K562 (cell line): Measurements from ENCODE around the gene IRF8. TPM values are rescaled to one million over a fixed set of nuclear protein-coding genes. Genes with fewer than 3 reads are reported as not detected.

ENCODE experiments used
- ATAC-seq: fragments of 200-7000 bp; cut with Tn5 transposase; 3 replicates; pipeline ENCODE4 v1.9.1; 2020; ENCODE audit warnings: moderate library complexity
- BruUV-seq: library from RNA; stranded (reverse); fragments of 400-500 nt; replicated peaks from 2 replicates; lab custom pipeline; 2021; lab: Mats Ljungman, UMichigan
- CTCF ChIA-PET: fragments of 300-600 bp; formaldehyde crosslinking; extraction: SDS; loops from one replicate; lab custom pipeline; 2021; ENCODE audit warnings: low intra/inter-chr PET ratio; lab: Yijun Ruan, JAX
- POLR2A ChIA-PET: fragments of 300-600, 350-650 bp; sonication (Branson Sonifier 250); formaldehyde crosslinking; extraction: SDS; loops from one replicate; lab custom pipeline; 2021; ENCODE audit warnings: antibody characterized with exemption, inconsistent platforms; lab: Yijun Ruan, JAX
- DNase-seq, 4 experiments: peaks; one replicate each; pipeline versions ENCODE4 v3.0.0 to v3.0.0-alpha.2; 2011 to 2018; ENCODE audit warnings: low spot score in 3 of 4, mixed read lengths in 3 of 4; ENCODE audit errors: extremely low read depth in 1 of 4
- FAIRE-seq: peaks from 2 replicates; lab custom pipeline; 2011; peaks lifted over from hg19 to GRCh38; lab: Jason Lieb, UNC
- H2AFZ ChIP-seq: 2 replicates; pipeline ENCODE4 v1.6.0; 2011; ENCODE audit warnings: low read depth, low read length, control low read depth, inconsistent platforms
- H3K27ac ChIP-seq: fragments of 200-600 bp; 3 replicates; pipeline ENCODE4 v1.8.0; 2011; ENCODE audit warnings: low read depth, mild to moderate bottlenecking, control low read depth, inconsistent platforms, low read length, moderate library complexity, mixed read lengths; ENCODE audit errors: extremely low read depth
- H3K27me3 ChIP-seq, 2 experiments: fragments of 300-600 bp in 1 of 2; 2 replicates in 1 of 2; 3 replicates in 1 of 2; pipeline versions ENCODE4 v1.6.0 to v1.8.0; 2011; ENCODE audit warnings: inconsistent platforms in 2 of 2, low read length in 2 of 2, mild to moderate bottlenecking in 1 of 2, mixed read lengths in 1 of 2, moderate library complexity in 1 of 2; ENCODE audit not compliant: control insufficient read depth in 2 of 2, insufficient read depth in 2 of 2
- H3K36me3 ChIP-seq: fragments of 300-600 bp; 3 replicates; pipeline ENCODE4 v1.8.0; 2011; ENCODE audit warnings: mild to moderate bottlenecking, low read length, inconsistent platforms; ENCODE audit not compliant: control insufficient read depth, insufficient read depth
- H3K4me1 ChIP-seq, 2 experiments: fragments of 200-600 bp in 1 of 2; replicated peaks in 1 of 2; 2 replicates in 1 of 2; 3 replicates in 1 of 2; pipeline versions ENCODE4 v1.5.1 to v1.8.0; 2011; ENCODE audit warnings: inconsistent platforms in 2 of 2, low read length in 2 of 2, mild to moderate bottlenecking in 1 of 2, mixed read lengths in 1 of 2, moderate library complexity in 1 of 2; ENCODE audit not compliant: control insufficient read depth in 2 of 2, insufficient read depth in 2 of 2
- H3K4me2 ChIP-seq: 2 replicates; pipeline ENCODE4 v1.6.1; 2011; ENCODE audit warnings: low read length, control low read depth, inconsistent platforms, mixed read lengths; ENCODE audit not compliant: insufficient read depth
- H3K4me3 ChIP-seq: fragments of 200-600 bp; sonication (generic), shearing (Covaris generic); 2 replicates; pipeline ENCODE4 v1.5.1; 2016; ENCODE audit warnings: control low read depth, inconsistent platforms
- H3K79me2 ChIP-seq: fragments of 200-600 bp; 3 replicates; pipeline ENCODE4 v1.8.0; 2011; ENCODE audit warnings: low read length, inconsistent platforms; ENCODE audit not compliant: control insufficient read depth, insufficient read depth
- H3K9ac ChIP-seq, 2 experiments: 2 replicates each; pipeline versions ENCODE4 v1.6.0 to v1.6.1; 2011; ENCODE audit warnings: low read depth in 2 of 2, low read length in 2 of 2, control low read depth in 1 of 2, inconsistent platforms in 1 of 2, mild to moderate bottlenecking in 1 of 2, mixed read lengths in 1 of 2; ENCODE audit not compliant: insufficient read depth in 1 of 2
- H3K9me1 ChIP-seq: one replicate; pipeline ENCODE4 v1.6.0; 2011; ENCODE audit warnings: inconsistent platforms, mild to moderate bottlenecking, low read length, moderate library complexity; ENCODE audit not compliant: control insufficient read depth, insufficient read depth
- H3K9me3 ChIP-seq: replicated peaks from 2 replicates; pipeline ENCODE4 v1.5.1; 2011; ENCODE audit warnings: low read depth, low read length, inconsistent platforms; ENCODE audit not compliant: control insufficient read depth, insufficient read depth
- H4K20me1 ChIP-seq: replicated peaks from 2 replicates; pipeline ENCODE4 v1.6.1; 2011; ENCODE audit warnings: low read length, inconsistent platforms, mixed read lengths; ENCODE audit not compliant: control insufficient read depth, insufficient read depth
- FOXA3 ChIP-seq, 2 experiments: fragments of 450-650 bp in 1 of 2; sonication (generic) in 1 of 2; formaldehyde crosslinking; IDR thresholded peaks in 1 of 2; conservative IDR thresholded peaks in 1 of 2; 2 replicates each; pipeline versions ENCODE4 v1.4.0 to v1.8.0; 2020 to 2022; ENCODE audit warnings: mild to moderate bottlenecking in 2 of 2, missing genetic modification reagents in 1 of 2
- PHB ChIP-seq: fragments of 250-450 bp; sonication (Bioruptor Pico); IDR thresholded peaks from 2 replicates; pipeline ENCODE4 v1.5.0; 2021
- PTTG1 ChIP-seq: fragments of 450-650 bp; IDR thresholded peaks from 2 replicates; pipeline ENCODE4 v1.6.1; 2016; ENCODE audit warnings: low read depth, mild to moderate bottlenecking, missing genetic modification characterization, missing compliant biosample characterization
- SAP30 ChIP-seq: fragments of 200-600 bp; sonication (generic); IDR thresholded peaks from 2 replicates; pipeline ENCODE4 v1.6.1; 2012; ENCODE audit warnings: borderline replicate concordance, low read depth, mild to moderate bottlenecking, moderate library complexity, low read length, control low read depth, inconsistent platforms; ENCODE audit not compliant: insufficient read depth, poor library complexity, severe bottlenecking
- SMAD2 ChIP-seq: fragments of 150-350 bp; IDR thresholded peaks from 2 replicates; pipeline ENCODE4 v1.6.1; 2014; ENCODE audit warnings: low read depth, mild to moderate bottlenecking, low read length
- SUPT5H ChIP-seq: fragments of 450-650 bp; IDR thresholded peaks from 2 replicates; pipeline ENCODE4 v1.6.1; 2016
- ZKSCAN3 ChIP-seq: fragments of 250-450 bp; sonication (Bioruptor Pico); IDR thresholded peaks from 2 replicates; pipeline ENCODE4 v1.4.0; 2020
- WGBS: fragments of 100-300 bp; shearing (Covaris generic); methylation state at CpG from one replicate; pipeline ENCODE4 v1.1.6; 2016; ENCODE audit warnings: low coverage, mixed read lengths; ENCODE audit not compliant: insufficient coverage; ENCODE audit errors: missing lambda C conversion rate; 5-methylcytosine and 5-hydroxymethylcytosine counted together
- in situ Hi-C: fragments of 300-500 bp; cut with MboI; formaldehyde crosslinking; loops from 4 replicates; pipeline ENCODE4 v1.15.0; 2018; ENCODE audit warnings: inconsistent platforms, mixed read lengths
- intact Hi-C: fragments of 100-400 bp; cut with micrococcal nuclease; formaldehyde crosslinking; loops from 2 replicates; pipeline ENCODE4 v1.14.2; 2022
- polyA plus RNA-seq, 8 experiments: library from polyadenylated mRNA; depleted of rRNA in 4 of 8; stranded (reverse) in 5 of 8; unstranded in 3 of 8; fragments of >200 nt; fragmentation: Nextera tagmentation in 2 of 8; fragmentation: Illumina TruSeq in 1 of 8; extraction: Ambion mirVana in 2 of 8; extraction: Trizol in 1 of 8; gene quantifications; 2 replicates each; pipeline versions ENCODE4 v1.2.1 to v1.2.3, GENCODE V29; 2011 to 2014; ENCODE audit warnings: inconsistent platforms in 1 of 8, missing spikeins in 1 of 8
- total RNA-seq, 7 experiments: library from RNA; depleted of rRNA in 6 of 7; stranded (reverse); fragments of >200 nt in 6 of 7; fragmentation: Illumina TruSeq in 2 of 7; extraction: Trizol in 2 of 7; gene quantifications; 2 replicates each; pipeline versions ENCODE4 v1.2.1 to v1.2.3, GENCODE V29; 2011 to 2021; ENCODE audit warnings: low replicate concordance in 1 of 7
- TF ChIP-seq, protein P1 (sequence below): fragments of 250-450 bp; sonication (Bioruptor Pico); IDR thresholded peaks from 2 replicates; pipeline ENCODE4 v1.5.0; 2021; ENCODE audit warnings: mild to moderate bottlenecking, moderate library complexity

IRF8 gene
- total and polyA plus RNA-seq, 9 of the 15 experiments (the other 6 are each of a cell fraction or from before 2014, with no cell fraction given): 0.01 to 0.98 TPM; not detected in 7

DNA sequence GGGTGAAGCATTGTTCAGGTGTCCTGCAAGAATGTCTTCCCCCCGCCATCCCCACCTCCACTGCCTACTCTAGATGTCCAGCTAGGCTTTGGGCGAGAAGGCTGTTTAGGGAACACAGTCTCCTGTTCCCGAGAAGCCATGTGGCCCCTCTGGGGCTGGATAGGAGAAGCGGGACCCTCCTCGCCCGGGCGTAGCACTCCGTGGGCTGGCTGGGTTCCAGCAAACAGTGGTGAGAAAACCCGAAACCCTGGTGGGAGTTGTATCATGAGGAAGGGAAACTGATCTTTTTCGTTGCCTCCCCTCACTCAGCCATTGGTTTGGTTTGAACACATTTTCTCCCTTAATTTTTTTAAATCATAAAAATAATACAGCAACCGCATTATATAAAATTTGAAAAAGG lies 56.6 kb downstream of the IRF8 start:
- Histone ChIP-seq H3K9ac (no peak overlapping the region), H3K4me1 (no peaks in the 10 kb centered on the region), H3K27me3 (peaks cover 28 to 65% of the 10 kb centered on the region in 2 experiments; a peak in 4 of 5 replicates)
- no peak for TF ChIP-seq PHB (CRISPR knock-in tag)
- TF ChIP-seq, all 486 proteins: peak for 0
- ATAC-seq (no peak), FAIRE-seq (no peak), DNase-seq (no peak)
- ChIA-PET POLR2A (no interaction called here), CTCF (no interaction called here)
- no TSS peak for BruUV-seq
- Histone ChIP-seq H3K4me2 (no peak overlapping the region), H3K9me3 (no peaks in the 10 kb centered on the region), H3K9me1 (no peaks in the 10 kb centered on the region), H4K20me1 (no peaks in the 10 kb centered on the region), H3K79me2 (no peaks in the 10 kb centered on the region), H2AFZ (no peak overlapping the region), H3K36me3 (no peaks in the 10 kb centered on the region), H3K27ac (no peak overlapping the region), H3K4me3 (no peak overlapping the region)
- in situ Hi-C loops: no loop called here
- 3% methylated on average over 11 of the region's 11 CpGs for WGBS
- intact Hi-C loops: no loop called here

GRCh38 chr16:85956426-85956825 lies 57.5 kb downstream of the IRF8 start:
- Histone ChIP-seq H3K27ac (no peak overlapping the region), H4K20me1 (no peaks in the 10 kb centered on the region), H3K9ac (no peak overlapping the region), H3K4me1 (no peaks in the 10 kb centered on the region), H3K4me2 (no peak overlapping the region), H3K9me3 (no peaks in the 10 kb centered on the region), H3K27me3 (peaks cover 22 to 66% of the 10 kb centered on the region in 2 experiments; a peak in 4 of 5 replicates), H3K9me1 (no peaks in the 10 kb centered on the region), H2AFZ (no peak overlapping the region), H3K4me3 (no peak overlapping the region), H3K36me3 (no peaks in the 10 kb centered on the region), H3K79me2 (no peaks in the 10 kb centered on the region)
- no TSS peak for BruUV-seq
- FAIRE-seq (no peak), ATAC-seq (no peak), DNase-seq (no peak)
- ChIA-PET CTCF (no interaction called here), POLR2A (no interaction called here)
- intact Hi-C loops (no loop called here), in situ Hi-C loops (no loop called here)
- 4% methylated on average over 14 of the region's 15 CpGs for WGBS
- TF ChIP-seq PTTG1 (tag) (no peak), SUPT5H (no peak), SAP30 (no peak), SMAD2 (no peak), FOXA3 (CRISPR knock-in tag; conservative IDR thresholded peaks at IDR 0.05 in 1 of 2, IDR thresholded peaks at IDR 0.05 in 1 of 2) (no peak), ZKSCAN3 (CRISPR knock-in tag) (no peak)
- TF ChIP-seq, protein P1, sequence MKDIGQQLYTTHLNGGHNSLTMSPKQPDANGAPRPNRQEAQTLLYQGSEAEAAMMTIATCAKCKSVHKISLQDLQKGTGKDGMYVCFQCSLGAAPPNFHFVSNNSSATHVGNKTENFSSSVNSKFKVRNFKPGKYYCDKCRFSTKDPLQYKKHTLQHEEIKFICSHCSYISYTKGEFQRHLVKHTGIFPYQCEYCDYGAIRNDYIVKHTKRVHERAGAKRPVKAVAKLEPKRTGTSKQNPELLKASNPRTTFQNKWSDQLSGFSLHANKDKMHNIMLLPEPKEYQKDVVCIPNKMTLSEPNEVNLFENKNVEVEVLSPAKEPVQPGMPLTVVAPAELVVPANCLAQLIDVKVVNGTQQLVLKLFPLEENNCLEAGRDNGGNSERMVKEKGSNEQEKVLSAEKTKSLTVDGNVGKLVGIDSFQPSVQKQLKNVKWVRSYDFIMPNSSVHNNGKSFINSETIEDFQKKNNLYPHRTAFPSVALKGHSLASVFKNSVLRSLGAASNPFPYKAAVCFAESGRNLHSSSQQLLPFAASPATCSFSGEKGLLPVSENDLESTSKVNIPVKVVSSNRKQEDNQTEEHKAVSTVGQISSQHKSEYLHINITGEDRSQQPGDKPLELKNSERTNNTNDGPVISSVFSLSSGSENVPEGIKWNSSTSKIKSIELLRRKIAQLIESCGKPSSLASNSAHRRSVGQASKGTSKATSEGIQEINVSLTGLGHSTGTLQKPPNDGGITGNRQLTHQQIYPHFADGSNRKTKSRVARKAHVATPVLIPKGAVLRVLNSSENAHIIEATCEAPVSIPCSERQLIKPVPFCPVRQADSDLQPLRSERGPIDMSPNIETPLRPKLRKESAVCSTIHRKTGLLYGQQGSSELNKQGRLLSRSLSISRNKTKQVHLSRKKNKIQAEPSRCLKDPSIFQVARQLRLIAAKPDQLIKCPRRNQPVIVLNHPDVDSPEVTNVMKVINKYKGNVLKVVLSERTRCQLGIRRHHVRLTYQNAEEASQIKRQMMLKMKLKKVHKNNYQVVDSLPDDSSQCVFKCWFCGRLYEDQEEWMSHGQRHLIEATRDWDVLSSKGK (CRISPR knock-in tag): no peak
